SU-DHL-6 (cell line): ENCODE data around the gene SLC12A7.

Source experiments
- EZH2phosphoT487 ChIP-seq: fragments of 200-600 bp; sonication (generic), shearing (Covaris generic); conservative IDR thresholded peaks from 2 replicates; pipeline ENCODE4 v1.6.1; 2018; ENCODE audit warnings: mild to moderate bottlenecking, antibody characterized with exemption, low read length, moderate library complexity, mixed read lengths
- TF ChIP-seq, protein P1 (sequence below): fragments of 200-600 bp; sonication (generic); IDR thresholded peaks from one replicate; pipeline ENCODE4 v1.5.1; 2017; ENCODE audit warnings: antibody characterized with exemption, mild to moderate bottlenecking, low read length, moderate library complexity; ENCODE audit not compliant: insufficient read depth, poor library complexity, severe bottlenecking

DNA sequence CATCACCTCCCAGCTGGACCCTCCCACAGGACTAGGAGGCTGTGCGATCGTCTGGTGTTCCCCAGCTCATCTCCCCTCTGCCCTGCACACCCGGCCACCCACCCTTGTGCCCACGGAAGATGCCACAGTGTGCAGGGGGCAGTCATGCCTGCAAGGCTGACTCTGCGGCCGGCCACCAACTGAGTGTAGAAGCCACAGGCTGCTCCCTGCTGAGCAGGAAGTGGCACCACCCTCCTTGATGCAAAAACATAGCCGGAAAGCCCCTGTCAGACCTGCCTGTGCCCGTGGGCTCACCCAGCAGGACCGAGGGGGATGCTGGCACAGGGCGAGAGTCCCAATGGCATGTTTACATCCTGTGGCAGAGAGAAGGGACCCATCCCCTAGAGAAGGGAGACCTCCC is 40.3 kb upstream of the SLC12A7 start:
- TF ChIP-seq, protein P1, sequence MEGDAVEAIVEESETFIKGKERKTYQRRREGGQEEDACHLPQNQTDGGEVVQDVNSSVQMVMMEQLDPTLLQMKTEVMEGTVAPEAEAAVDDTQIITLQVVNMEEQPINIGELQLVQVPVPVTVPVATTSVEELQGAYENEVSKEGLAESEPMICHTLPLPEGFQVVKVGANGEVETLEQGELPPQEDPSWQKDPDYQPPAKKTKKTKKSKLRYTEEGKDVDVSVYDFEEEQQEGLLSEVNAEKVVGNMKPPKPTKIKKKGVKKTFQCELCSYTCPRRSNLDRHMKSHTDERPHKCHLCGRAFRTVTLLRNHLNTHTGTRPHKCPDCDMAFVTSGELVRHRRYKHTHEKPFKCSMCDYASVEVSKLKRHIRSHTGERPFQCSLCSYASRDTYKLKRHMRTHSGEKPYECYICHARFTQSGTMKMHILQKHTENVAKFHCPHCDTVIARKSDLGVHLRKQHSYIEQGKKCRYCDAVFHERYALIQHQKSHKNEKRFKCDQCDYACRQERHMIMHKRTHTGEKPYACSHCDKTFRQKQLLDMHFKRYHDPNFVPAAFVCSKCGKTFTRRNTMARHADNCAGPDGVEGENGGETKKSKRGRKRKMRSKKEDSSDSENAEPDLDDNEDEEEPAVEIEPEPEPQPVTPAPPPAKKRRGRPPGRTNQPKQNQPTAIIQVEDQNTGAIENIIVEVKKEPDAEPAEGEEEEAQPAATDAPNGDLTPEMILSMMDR, result no peak
- TF ChIP-seq EZH2phosphoT487, result no peak
